ENCODE data around the gene SPATA2.

SPATA2 gene

DNA sequence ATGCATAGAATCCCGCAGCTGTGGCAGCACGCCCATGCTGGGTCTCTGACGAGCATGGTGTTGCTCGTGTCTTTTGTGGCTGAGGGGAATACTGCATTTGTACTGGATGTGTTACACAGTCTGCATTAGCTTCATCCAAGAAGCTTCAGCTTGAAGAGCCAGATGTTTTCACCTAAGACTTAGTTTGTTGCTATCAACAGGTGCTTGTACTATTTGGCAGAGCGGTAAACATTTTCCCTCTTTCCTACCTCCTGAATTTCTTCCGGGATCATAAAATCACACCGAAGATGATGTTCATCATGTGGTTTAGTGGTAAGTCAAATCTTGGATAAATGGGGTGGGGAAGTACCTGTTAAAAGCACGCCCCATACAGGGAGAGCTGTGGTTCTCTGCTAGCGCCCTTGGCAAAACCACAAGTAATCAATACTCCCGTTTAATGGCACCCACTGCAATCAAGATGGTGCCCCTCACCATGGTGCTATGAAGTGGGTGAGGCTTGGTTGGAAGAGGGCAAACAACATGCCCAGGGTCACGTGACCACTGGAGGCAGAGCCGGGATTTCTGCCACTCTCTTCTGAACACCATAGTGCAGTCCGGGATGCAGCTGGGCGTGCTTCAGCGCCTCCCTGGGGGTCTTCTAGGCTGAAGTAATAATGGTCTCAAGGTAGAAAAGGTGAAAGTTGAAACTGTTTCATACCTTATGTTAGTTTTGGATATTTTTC lies 34.4 kb downstream of the SPATA2 start:
- peaks cover 2% of the 10 kb centered on the region; the same call in 1 of the 2 replicates for H3K36me3 ChIP-seq
- no peak for DNase-seq
- TF ChIP-seq, protein P1, sequence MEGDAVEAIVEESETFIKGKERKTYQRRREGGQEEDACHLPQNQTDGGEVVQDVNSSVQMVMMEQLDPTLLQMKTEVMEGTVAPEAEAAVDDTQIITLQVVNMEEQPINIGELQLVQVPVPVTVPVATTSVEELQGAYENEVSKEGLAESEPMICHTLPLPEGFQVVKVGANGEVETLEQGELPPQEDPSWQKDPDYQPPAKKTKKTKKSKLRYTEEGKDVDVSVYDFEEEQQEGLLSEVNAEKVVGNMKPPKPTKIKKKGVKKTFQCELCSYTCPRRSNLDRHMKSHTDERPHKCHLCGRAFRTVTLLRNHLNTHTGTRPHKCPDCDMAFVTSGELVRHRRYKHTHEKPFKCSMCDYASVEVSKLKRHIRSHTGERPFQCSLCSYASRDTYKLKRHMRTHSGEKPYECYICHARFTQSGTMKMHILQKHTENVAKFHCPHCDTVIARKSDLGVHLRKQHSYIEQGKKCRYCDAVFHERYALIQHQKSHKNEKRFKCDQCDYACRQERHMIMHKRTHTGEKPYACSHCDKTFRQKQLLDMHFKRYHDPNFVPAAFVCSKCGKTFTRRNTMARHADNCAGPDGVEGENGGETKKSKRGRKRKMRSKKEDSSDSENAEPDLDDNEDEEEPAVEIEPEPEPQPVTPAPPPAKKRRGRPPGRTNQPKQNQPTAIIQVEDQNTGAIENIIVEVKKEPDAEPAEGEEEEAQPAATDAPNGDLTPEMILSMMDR (IDR thresholded peaks at IDR 0.05; ENCODE audit: low read depth, low read length), result no peak
- no peak overlapping the region for H3K4me3 ChIP-seq (ENCODE audit: low read depth, low read length)
- H3K27ac ChIP-seq, result no peak overlapping the region
- no peaks in the 10 kb centered on the region for H3K9me3 ChIP-seq (ENCODE audit: severe bottlenecking)
- no peaks in the 10 kb centered on the region for H3K27me3 ChIP-seq (ENCODE audit: insufficient read depth, low read depth, severe bottlenecking)

DNA sequence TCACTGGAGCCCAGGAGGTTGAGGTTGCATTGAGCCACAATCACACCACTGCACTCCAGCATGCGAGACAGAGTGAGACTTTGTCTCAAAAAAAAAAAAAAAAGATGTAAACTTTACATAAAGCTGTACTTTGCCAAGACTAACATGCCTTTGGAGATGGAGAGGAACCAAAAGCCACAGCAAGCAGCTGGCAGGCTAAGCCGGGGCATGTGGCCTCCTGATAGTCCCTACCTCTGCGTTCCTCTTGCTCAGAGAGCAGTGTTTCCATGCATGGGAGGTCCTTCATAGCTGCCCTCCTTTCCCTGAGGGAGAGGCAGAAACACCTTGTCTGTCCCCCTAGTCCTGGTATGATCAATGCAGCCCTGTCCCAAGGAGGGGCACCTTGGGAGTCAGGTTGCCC lies 35.2 kb downstream of the SPATA2 start:
- TF ChIP-seq, protein P1 (IDR thresholded peaks at IDR 0.05; ENCODE audit: low read depth, low read length), result no peak

DNA sequence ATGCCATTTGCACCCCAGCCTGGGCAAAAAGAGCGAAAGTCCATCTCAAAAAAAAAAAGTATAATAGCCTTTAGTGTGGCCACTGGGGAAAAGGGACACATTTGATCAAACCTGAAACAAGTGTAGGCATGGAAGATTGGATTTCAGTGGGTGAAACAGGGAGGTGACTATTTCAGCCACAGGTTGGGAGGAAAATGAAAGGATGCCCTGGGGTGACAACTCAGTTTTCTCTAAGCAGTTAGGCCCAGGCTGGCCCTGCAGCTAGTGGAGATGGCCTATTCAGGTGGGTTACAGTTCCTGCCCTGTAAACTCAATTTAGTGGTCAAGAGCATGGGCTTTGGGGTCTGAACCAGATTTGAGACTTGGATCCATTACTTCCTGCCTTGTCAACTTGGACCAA lies 36.4 kb downstream of the SPATA2 start:
- H3K27ac ChIP-seq, result no peak overlapping the region
- DNase-seq, result no peak
- peaks cover 2% of the 10 kb centered on the region; the same call in 1 of the 2 replicates for H3K36me3 ChIP-seq
- no peaks in the 10 kb centered on the region for H3K27me3 ChIP-seq (ENCODE audit: insufficient read depth, low read depth, severe bottlenecking)
- H3K4me3 ChIP-seq (ENCODE audit: low read depth, low read length), result no peak overlapping the region
- no peaks in the 10 kb centered on the region for H3K9me3 ChIP-seq (ENCODE audit: severe bottlenecking)
- TF ChIP-seq, protein P1 (IDR thresholded peaks at IDR 0.05; ENCODE audit: low read depth, low read length), result no peak

More for the DNA sequence above, 35.2 kb downstream of the SPATA2 start:
- no peak for DNase-seq
- Histone ChIP-seq H3K27ac (no peak overlapping the region), H3K27me3 (ENCODE audit: insufficient read depth, low read depth, severe bottlenecking) (no peaks in the 10 kb centered on the region), H3K4me3 (ENCODE audit: low read depth, low read length) (no peak overlapping the region), H3K9me3 (ENCODE audit: severe bottlenecking) (no peaks in the 10 kb centered on the region), H3K36me3 (peaks cover 2% of the 10 kb centered on the region; the same call in 1 of the 2 replicates)

DNA sequence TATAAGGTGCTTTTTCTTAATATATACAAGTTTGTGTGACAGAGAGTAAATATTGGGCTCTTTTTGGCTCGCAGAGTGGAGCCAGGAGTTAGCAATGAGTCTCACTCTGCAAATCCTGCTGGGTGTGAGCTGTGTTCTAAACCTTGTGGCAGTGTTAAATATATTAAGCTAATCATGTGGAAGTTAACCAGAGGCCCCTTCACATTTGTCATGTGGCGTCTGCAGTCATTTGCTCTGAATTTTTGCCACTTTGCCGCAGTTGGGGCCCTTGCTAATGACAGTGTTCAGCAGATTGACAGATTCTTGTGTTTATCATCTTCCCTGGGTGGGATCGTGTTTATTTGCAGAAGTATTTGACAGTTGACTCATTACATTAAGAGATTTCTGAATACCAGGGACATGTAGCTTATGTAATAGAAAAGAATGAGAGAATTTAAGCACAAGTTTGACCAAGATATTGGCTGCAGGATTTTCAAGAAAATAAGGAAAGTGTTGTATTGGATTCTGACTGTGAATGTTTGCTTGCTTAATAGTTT lies 37.9 kb downstream of the SPATA2 start:
- TF ChIP-seq, protein P1 (IDR thresholded peaks at IDR 0.05; ENCODE audit: low read depth, low read length), result no peak
- no peak overlapping the region for H3K27ac ChIP-seq
- no peaks in the 10 kb centered on the region for H3K27me3 ChIP-seq (ENCODE audit: insufficient read depth, low read depth, severe bottlenecking)

DNA sequence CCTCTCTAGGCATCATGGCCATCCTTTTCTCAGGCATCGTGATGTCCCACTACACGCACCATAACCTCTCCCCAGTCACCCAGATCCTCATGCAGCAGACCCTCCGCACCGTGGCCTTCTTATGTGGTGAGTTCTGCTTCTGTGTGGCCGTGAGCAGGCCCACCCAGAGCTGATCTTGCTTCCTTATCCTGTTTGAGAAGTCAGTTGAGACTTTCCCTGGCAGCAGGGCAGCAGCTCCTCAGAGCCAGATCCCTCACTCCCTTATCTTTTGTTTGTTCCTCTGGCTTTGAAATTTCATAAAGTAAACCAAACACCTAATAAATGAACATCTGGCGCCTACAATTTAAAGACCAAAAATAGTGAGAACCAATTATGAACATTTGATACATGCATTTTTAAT lies 40.6 kb downstream of the SPATA2 start:
- Histone ChIP-seq H3K36me3 (no peaks in the 10 kb centered on the region), H3K27ac (no peak overlapping the region), H3K9me3 (ENCODE audit: severe bottlenecking) (no peaks in the 10 kb centered on the region), H3K27me3 (ENCODE audit: insufficient read depth, low read depth, severe bottlenecking) (no peaks in the 10 kb centered on the region), H3K4me3 (ENCODE audit: low read depth, low read length) (no peak overlapping the region)
- no peak for DNase-seq
- TF ChIP-seq, protein P1 (IDR thresholded peaks at IDR 0.05; ENCODE audit: low read depth, low read length), result no peak

More for the DNA sequence above, 37.9 kb downstream of the SPATA2 start:
- H3K36me3 ChIP-seq, result no peaks in the 10 kb centered on the region
- DNase-seq, result no peak
- H3K4me3 ChIP-seq (ENCODE audit: low read depth, low read length), result no peak overlapping the region
- H3K9me3 ChIP-seq (ENCODE audit: severe bottlenecking), result no peaks in the 10 kb centered on the region

All from WERI-Rb-1 (cell line).